Mucosa of gallbladder (tissue), 1 donor: Measurements from ENCODE around the gene APBB2. TPM values are rescaled to one million over a fixed set of nuclear protein-coding genes. Genes with fewer than 3 reads are reported as not detected.

ENCODE experiments used
- DNase-seq: peaks from one replicate; pipeline ENCODE4 v3.0.0-alpha.2; 2020; ENCODE audit warnings: low spot score
- total RNA-seq: library from RNA; stranded (reverse); gene quantifications from one replicate; pipeline ENCODE4 v1.2.1, GENCODE V29; 2021
- donor health status: DM: no; HTN: no; CAD: no.

The APBB2 gene
- total RNA-seq, 1 donor from 2014 or later = 44.9 TPM

DNA sequence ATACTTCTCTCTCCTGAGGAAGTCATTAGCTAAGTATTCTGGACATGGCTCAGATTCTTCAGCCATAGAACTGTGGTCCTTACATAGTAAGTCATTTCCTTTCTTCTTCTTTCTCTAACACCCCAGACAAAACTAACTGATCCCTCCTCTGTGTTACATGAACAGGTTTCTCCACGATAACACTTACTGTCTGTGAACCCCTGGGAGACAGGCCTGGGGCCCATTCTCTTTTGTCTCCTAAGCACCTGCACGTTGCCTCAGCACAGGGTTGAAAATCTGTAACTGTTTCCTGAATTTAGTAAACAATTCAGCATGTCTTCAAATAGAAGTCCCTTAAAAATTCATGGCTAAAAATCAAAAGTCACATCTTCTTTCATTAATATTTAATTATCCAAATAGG, 24.7 kb downstream of the APBB2 start:
- no peak for DNase-seq

- no peak for DNase-seq
Observed at GRCh38 chr4:41189076-41189475, 25.3 kb downstream of the APBB2 start.

DNA sequence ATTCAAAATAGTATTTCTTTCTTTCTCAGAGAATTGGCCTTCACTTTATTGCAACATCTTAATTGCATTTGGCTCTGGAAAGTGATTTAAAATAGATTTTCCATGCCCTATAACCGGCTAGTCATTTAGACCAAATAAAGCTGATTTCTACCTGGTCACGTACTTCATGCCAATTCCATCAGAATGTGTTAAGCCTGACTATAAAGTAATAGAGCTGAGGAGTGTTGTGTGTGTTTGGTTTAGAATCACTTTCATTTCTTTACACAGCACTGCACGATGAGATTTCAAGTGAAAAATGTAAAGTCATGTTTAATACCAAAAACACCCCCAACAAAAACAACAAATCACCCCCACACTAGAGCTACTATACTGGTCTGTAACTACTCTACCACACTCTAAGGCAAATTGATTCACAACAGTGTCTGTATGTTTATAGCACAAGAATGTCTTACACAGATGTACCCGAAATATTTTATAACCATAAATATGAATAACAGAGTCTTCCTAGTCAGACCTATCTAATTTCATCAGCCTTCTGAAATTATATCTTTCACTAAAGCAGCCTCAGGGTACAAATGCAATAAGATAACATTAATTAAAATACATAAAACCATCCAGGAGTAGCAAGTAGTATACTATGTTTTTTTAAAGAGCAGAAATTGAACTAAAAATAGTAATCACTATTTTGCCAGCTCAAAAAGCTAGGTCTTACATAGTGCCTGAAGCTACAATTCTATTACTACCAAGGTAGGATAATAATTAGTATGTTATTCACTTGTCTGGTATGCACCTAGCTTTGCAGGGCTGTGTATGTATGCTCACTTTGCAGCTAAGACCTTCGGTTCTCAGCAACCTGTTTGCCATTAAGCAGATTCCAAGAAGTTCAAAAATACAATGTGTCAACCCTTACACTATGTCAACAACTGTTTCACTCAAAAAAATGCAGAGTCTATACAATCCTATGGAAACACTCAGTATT, 28.4 kb downstream of the APBB2 start:
- DNase-seq = no peak

DNA sequence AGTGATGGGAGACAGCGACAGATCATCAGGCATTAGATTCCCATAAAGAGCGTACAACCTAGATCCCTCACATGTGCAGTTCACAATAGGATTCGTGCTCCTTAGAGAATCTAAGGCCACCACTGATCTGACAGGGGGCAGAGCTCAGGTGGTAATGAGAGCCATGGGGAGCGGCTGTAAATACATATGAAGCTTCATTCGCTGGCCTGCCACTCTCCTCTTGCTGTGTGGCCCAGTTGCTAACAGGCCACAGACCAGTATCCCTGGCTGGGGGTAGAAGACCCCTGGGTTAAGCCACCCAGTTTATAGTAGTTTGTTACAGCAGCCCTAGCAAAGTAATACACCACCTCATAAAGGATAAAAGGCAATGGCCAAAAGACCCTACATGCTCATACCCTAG, 30.3 kb downstream of the APBB2 start:
- DNase-seq = no peak

GRCh38 chr4:41183021-41183553, 31.3 kb downstream of the APBB2 start:
- no peak for DNase-seq

DNA sequence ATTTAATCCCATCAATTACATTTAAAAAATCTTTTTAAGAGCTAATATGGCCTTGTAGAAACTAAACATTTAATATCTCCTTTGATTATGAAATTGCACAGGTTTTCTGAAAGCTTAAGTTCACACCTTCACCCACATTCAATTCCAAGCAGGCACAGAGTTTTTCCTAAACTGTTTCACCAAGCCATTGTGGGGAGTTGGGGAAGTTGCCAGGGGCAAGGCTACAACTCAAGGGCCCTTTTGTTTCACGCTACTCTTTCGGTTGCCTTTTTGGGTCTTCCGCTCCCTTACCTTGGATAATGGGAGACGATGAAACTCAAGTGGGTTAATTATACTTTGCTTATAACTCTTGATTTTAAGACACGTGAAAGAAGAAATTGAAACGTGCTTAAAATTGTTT, 33.3 kb downstream of the APBB2 start:
- DNase-seq = no peak

DNA sequence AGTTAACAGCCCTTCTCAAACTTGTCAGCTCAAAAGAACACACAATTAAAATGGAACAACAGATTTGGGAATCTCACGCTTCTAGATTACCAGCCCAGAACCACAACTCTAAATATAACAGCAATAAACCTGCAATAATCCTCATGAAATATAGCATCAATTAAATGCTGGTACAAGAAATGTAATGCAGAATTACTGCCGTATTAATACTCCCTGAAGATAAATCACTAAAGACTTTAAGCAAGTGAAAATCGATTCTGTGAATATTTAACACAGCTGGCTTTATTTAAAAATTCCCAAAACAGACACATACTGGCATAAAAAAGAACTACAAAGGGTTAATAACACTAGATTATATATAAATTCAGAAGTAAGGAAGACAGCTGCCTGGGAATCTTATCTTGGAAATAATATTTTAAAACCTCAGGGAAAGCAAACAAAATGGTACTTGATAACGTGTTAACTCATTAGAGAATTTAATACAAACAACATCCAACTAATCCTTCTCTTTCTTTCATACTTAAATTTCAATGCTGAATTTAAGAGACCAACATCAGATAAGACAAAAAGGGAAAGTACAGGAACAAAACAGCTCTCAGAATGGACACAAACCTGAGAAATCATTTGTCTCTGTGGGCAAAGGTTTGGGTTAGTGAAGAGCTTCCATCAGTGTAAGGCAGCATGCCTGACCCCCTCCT, 34.7 kb downstream of the APBB2 start:
- no peak for DNase-seq

GRCh38 chr4:41178372-41179370, 35.7 kb downstream of the APBB2 start:
- no peak for DNase-seq

GRCh38 chr4:41177016-41177415, 37.3 kb downstream of the APBB2 start:
- DNase-seq = no peak

DNA sequence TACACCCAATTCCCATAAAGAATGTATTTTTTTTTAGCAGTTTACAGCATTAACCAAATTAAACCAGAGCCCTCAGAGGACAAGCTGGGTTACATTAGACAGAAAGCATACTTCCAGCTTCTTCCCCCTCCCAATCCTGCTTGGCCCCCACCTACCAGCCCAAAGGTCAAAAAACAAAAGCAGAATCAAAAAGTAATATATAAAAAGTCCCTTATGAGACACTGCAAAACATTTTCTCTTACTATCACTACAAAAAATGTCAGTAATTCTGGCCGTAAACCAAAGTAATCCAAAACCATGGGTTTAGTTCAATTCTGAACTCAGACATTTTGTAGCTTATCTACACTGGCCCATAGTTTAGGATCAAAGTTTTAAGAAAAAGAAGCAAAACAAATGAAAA, 38.0 kb downstream of the APBB2 start:
- DNase-seq = no peak

DNA sequence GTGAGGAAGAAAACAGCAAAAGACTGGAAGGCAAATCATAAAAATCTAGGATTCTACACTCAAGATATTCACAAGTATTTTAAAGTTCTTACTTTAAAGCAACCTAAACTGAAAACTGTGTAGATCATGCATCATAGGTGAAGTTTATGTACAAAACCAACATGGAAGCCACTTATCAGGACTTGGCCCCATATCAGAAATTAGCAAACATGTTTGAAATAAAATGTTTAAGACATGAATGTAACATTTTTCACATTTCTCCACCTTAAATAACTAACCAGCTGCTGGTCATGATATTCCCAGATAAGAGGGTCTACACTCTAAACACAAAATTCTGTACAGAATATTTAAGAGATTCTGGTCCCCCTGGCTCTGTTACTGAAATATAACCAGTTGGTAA, 38.5 kb downstream of the APBB2 start:
- no peak for DNase-seq

DNA sequence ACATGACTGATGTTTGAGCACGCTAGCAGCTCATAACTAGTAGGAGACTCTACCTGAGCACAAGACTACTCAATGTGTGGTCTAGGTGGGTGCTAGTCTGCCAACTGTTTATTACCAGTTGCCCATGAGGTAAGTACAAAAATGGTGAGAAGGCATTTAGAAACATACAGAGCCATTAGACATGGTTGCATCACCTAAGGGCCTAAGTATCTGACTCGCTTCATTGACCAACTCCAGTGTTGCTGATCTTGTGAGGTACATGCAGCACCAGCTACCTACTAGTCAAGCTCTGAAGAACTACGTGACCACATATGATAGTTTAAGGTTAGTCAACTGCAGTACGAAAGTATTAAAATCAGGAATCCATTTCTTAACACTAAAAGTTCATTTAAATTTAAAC, 39.9 kb downstream of the APBB2 start:
- no peak for DNase-seq

GRCh38 chr4:41172786-41173185, 41.6 kb downstream of the APBB2 start:
- DNase-seq = no peak

GRCh38 chr4:41169256-41169800, 45.0 kb downstream of the APBB2 start:
- DNase-seq = no peak

- no peak for DNase-seq
Observed at GRCh38 chr4:41167191-41167590, 47.2 kb downstream of the APBB2 start.

- no peak for DNase-seq
Observed at GRCh38 chr4:41164405-41164804, 49.9 kb downstream of the APBB2 start.

- DNase-seq = no peak
Observed at GRCh38 chr4:41161355-41161754, 53.0 kb downstream of the APBB2 start.

DNA sequence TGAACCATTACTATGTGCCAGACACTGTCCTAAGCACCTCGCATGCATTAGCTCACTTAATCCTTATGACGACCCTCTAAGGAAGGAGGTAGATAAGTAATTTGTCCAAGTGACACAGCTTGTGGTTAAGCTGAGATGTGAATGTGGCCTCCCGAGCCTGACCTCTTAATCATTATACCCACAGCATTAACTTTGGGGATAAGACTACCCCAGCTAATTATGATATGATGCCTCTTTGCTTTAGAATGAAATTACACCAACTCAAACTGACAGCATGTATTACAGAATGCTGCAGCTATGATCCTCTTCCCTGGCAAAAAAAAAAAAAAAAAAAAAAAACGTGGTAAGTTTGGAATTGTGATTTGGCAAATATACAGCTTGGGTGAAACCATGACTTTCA, 53.5 kb downstream of the APBB2 start:
- DNase-seq = no peak

DNA sequence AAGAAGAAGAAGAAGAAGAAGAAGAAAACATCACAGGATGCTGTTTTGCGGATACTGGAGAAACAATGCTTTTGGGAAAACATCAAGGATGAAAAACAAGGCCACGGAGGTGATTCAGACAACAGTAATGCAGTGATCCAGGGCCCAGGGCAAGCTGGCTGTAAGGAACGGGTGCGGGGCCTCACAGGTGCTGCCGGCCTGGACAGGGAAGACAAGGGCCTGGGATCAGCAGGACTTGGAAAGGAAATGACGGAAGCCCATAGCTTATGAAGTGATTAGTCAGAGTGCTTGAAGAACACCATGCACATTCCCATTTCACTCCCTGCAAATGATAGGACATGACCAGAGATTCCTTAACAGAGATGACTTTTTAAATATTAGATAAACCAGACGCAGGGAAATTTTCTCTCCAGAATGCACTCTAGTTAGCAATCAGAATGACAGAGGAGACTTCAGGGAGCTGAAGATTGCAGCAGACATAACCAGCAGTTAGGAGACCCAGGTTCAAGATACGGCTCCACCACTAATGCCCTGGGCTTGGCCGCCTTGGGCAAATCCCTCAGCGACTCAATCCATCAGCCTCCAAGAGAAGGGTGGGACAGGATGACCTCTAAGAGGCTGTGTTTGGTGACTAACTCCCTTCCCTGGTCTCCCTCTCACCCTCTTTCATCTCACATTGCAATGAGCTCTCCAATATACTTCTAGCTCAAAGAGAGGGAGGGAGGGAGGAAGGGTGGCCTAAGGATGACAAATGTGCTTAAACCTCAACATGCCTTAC, 54.1 kb downstream of the APBB2 start:
- DNase-seq = no peak

DNA sequence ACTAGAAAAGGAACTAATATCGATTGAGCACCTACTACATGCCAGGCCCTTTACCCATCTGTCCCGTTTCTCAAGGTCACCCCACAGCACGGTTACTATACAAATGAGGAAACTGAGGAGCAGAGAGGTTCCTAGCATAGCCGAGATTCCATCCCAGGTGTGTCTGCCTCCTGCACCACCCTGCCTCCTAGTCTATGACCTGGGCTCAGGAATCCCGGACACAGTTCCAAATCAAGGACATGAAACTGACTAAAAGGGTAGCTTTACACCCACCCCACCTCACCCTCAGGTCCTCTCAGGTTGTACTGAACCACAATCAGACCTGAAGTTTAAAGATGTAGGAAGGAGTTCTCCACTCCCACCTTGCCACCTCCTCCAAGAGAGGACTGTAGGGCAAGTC, 55.6 kb downstream of the APBB2 start:
- no peak for DNase-seq
